ENCODE data around the gene YBX2.

The YBX2 gene

GRCh38 chr17:7322520-7323194 is 28.2 kb upstream of the YBX2 start:
- DNase-seq (ENCODE audit: low read depth): no peak

GRCh38 chr17:7321466-7321865 is 27.0 kb upstream of the YBX2 start:
- DNase-seq (ENCODE audit: low read depth): no peak

GRCh38 chr17:7318121-7318860 is 23.9 kb upstream of the YBX2 start:
- no peak for DNase-seq (ENCODE audit: low read depth)

GRCh38 chr17:7317161-7317803 is 22.8 kb upstream of the YBX2 start:
- no peak for DNase-seq (ENCODE audit: low read depth)

GRCh38 chr17:7315570-7316235 is 21.3 kb upstream of the YBX2 start:
- DNase-seq (ENCODE audit: low read depth): no peak

- DNase-seq (ENCODE audit: low read depth): peak; percentile 84
Observed at GRCh38 chr17:7314719-7315569, 20.5 kb upstream of the YBX2 start, which contains the start of gene GPS2. Gene GPS2 (minus strand): TSS chr17:7315360. CDS start chr17:7315052, 308 bp downstream.

- DNase-seq (ENCODE audit: low read depth): peak; percentile 42
Observed at GRCh38 chr17:7313890-7314718, 19.7 kb upstream of the YBX2 start.

GRCh38 chr17:7313088-7313889 is 18.9 kb upstream of the YBX2 start:
- DNase-seq (ENCODE audit: low read depth): no peak

GRCh38 chr17:7312432-7313087 is 18.1 kb upstream of the YBX2 start:
- no peak for DNase-seq (ENCODE audit: low read depth)

- no peak for DNase-seq (ENCODE audit: low read depth)
Observed at GRCh38 chr17:7311110-7311705, 16.8 kb upstream of the YBX2 start.

GRCh38 chr17:7309628-7310027 is 15.2 kb upstream of the YBX2 start:
- no peak for DNase-seq (ENCODE audit: low read depth)

- DNase-seq (ENCODE audit: low read depth): peak; percentile 86
Observed at GRCh38 chr17:7308625-7309433, 14.4 kb upstream of the YBX2 start.

GRCh38 chr17:7307686-7308624 is 13.5 kb upstream of the YBX2 start:
- peak; percentile 38 for DNase-seq (ENCODE audit: low read depth)

GRCh38 chr17:7306911-7307685 is 12.7 kb upstream of the YBX2 start, which contains the start of gene EIF5A:
Gene EIF5A (plus strand): TSS chr17:7307628. CDS start chr17:7309636, 2,008 bp downstream.
- DNase-seq (ENCODE audit: low read depth): peak; percentile 100

- no peak for DNase-seq (ENCODE audit: low read depth)
Observed at GRCh38 chr17:7304179-7304578, 9.7 kb upstream of the YBX2 start.

Measured in iris pigment epithelial cell (primary cell).